Panc1 (cell line): ENCODE results near the gene MAPKAPK3.

Source experiments
- POLR2AphosphoS5 ChIP-seq: IDR thresholded peaks from 2 replicates; pipeline ENCODE4 v1.6.1; 2012; ENCODE audit warnings: mild to moderate bottlenecking, low read depth, low read length, moderate library complexity
- TF ChIP-seq, protein P1 (sequence below): fragments of 450-650 bp; IDR thresholded peaks from 2 replicates; pipeline ENCODE4 v1.5.1; 2017; ENCODE audit warnings: mild to moderate bottlenecking
- TF ChIP-seq, protein P2 (sequence below), 2 experiments: IDR thresholded peaks; 2 replicates each; pipeline ENCODE4 v1.6.1; 2011 to 2012; ENCODE audit warnings: low read depth in 2 of 2, control low read depth in 1 of 2, low read length in 1 of 2, mild to moderate bottlenecking in 1 of 2, moderate library complexity in 1 of 2; ENCODE audit not compliant: insufficient read depth in 1 of 2

DNA sequence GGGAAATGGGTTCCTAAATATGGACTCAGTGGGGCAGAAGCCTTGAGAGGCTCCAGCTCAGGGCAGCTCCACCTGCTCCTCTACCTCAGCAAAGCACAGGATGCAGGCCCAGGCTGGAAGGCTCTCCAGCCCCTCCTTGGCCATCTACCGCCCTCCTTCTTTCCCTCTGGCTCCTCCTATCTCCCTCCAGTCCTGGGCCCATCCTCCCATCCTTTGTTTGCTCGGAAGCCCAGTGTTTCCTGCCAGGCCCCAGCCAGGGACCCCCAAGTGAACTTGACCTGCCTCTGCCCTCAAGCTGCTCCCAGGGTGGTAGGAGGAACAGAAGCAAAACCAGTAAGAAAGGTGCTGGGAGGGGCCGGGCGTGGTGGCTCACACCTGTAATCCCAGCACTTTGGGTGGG, 20.1 kb downstream of the MAPKAPK3 start:
- no peak for TF ChIP-seq POLR2AphosphoS5
- TF ChIP-seq, protein P1, sequence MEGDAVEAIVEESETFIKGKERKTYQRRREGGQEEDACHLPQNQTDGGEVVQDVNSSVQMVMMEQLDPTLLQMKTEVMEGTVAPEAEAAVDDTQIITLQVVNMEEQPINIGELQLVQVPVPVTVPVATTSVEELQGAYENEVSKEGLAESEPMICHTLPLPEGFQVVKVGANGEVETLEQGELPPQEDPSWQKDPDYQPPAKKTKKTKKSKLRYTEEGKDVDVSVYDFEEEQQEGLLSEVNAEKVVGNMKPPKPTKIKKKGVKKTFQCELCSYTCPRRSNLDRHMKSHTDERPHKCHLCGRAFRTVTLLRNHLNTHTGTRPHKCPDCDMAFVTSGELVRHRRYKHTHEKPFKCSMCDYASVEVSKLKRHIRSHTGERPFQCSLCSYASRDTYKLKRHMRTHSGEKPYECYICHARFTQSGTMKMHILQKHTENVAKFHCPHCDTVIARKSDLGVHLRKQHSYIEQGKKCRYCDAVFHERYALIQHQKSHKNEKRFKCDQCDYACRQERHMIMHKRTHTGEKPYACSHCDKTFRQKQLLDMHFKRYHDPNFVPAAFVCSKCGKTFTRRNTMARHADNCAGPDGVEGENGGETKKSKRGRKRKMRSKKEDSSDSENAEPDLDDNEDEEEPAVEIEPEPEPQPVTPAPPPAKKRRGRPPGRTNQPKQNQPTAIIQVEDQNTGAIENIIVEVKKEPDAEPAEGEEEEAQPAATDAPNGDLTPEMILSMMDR, result no peak
- TF ChIP-seq, protein P2, sequence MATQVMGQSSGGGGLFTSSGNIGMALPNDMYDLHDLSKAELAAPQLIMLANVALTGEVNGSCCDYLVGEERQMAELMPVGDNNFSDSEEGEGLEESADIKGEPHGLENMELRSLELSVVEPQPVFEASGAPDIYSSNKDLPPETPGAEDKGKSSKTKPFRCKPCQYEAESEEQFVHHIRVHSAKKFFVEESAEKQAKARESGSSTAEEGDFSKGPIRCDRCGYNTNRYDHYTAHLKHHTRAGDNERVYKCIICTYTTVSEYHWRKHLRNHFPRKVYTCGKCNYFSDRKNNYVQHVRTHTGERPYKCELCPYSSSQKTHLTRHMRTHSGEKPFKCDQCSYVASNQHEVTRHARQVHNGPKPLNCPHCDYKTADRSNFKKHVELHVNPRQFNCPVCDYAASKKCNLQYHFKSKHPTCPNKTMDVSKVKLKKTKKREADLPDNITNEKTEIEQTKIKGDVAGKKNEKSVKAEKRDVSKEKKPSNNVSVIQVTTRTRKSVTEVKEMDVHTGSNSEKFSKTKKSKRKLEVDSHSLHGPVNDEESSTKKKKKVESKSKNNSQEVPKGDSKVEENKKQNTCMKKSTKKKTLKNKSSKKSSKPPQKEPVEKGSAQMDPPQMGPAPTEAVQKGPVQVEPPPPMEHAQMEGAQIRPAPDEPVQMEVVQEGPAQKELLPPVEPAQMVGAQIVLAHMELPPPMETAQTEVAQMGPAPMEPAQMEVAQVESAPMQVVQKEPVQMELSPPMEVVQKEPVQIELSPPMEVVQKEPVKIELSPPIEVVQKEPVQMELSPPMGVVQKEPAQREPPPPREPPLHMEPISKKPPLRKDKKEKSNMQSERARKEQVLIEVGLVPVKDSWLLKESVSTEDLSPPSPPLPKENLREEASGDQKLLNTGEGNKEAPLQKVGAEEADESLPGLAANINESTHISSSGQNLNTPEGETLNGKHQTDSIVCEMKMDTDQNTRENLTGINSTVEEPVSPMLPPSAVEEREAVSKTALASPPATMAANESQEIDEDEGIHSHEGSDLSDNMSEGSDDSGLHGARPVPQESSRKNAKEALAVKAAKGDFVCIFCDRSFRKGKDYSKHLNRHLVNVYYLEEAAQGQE (IDR thresholded peaks at IDR 0.05; ENCODE audit: insufficient read depth in 1 of 2, low read depth in 2 of 2, low read length in 1 of 2), result no peak
